GM18526 (cell line): Measurements from ENCODE around the gene GMPR2.

Experiments
- POLR2A ChIP-seq: IDR thresholded peaks from 3 replicates; pipeline ENCODE4 v1.6.1; 2011; ENCODE audit not compliant: insufficient read length; ENCODE audit errors: extremely low read depth

The GMPR2 gene

GRCh38 chr14:24237463-24237955 is 4.8 kb downstream of the GMPR2 start:
- TF ChIP-seq POLR2A = no peak

GRCh38 chr14:24238123-24238522 is 5.4 kb downstream of the GMPR2 start:
- no peak for TF ChIP-seq POLR2A

- TF ChIP-seq POLR2A = no peak
Measured at GRCh38 chr14:24238527-24239037, 5.9 kb downstream of the GMPR2 start.

GRCh38 chr14:24240110-24240918 is 7.6 kb downstream of the GMPR2 start:
- no peak for TF ChIP-seq POLR2A

- TF ChIP-seq POLR2A = no peak
Measured at GRCh38 chr14:24241829-24242443, 9.2 kb downstream of the GMPR2 start.

- no peak for TF ChIP-seq POLR2A
Measured at GRCh38 chr14:24243336-24243836, 10.7 kb downstream of the GMPR2 start.

- no peak for TF ChIP-seq POLR2A
Measured at GRCh38 chr14:24246765-24247212, 14.1 kb downstream of the GMPR2 start.

- TF ChIP-seq POLR2A = no peak
Measured at GRCh38 chr14:24247422-24247821, 14.7 kb downstream of the GMPR2 start.

GRCh38 chr14:24249230-24250021 is 16.7 kb downstream of the GMPR2 start:
- no peak for TF ChIP-seq POLR2A

- TF ChIP-seq POLR2A = no peak
Measured at GRCh38 chr14:24250354-24250753, 17.6 kb downstream of the GMPR2 start.

GRCh38 chr14:24251880-24252288 is 19.2 kb downstream of the GMPR2 start:
- no peak for TF ChIP-seq POLR2A

GRCh38 chr14:24252289-24253124 is 19.8 kb downstream of the GMPR2 start:
- no peak for TF ChIP-seq POLR2A

- TF ChIP-seq POLR2A = no peak
Measured at GRCh38 chr14:24253936-24254335, 21.2 kb downstream of the GMPR2 start.
